Stimulated activated CD4-positive, alpha-beta T cell treated with anti-CD3 and anti-CD28 coated beads, Interleukin-15, amount 100 ng/mL, for 1 hour (primary cell): Measurements from ENCODE around the gene IRX3.

Source experiments
- DNase-seq, 2 donors: peaks; one replicate each; pipeline ENCODE4 v3.0.0-alpha.2; 2020; ENCODE audit warnings: low read depth in 1 of 2, low spot score in 1 of 2

Gene IRX3

DNA sequence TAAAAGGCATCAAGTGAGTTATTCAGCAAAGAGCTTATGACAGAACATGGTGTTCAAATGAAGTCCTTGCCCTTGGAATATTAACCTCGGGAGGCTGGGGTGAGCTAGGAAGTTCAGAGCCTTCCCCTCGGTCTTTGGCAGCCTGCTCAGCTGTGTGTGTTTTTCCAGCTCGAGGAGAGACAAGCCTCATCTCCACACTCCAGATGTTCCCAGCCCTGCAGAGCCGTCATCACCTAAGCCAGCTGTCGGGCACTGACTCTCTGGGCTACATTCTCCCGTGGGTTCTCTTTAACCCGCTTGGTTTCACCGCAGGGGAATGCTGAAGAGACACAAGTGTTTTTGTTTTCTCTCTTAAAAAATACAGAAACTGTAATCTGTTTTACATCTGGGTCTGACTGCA is 47.1 kb downstream of the IRX3 start:
- no peak for DNase-seq

DNA sequence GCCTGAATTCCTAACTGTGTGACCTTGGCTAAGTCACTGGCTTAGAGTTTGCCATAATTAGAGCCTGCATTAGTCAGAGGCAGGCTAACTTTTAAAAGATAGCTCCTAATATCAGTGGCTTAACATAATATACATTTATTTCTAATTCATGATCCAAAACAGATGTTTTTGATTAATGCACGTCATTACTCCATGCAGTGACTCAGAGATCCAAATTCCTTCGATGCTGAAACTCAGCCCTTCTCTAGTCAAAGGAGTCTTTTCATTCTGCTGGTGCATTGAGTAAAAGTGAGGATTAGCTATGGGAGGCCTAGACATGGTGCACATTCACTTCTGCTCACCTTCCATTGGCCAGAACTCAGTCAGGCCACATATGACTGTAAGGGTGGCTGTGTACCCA is 49.8 kb downstream of the IRX3 start:
- no peak for DNase-seq

DNA sequence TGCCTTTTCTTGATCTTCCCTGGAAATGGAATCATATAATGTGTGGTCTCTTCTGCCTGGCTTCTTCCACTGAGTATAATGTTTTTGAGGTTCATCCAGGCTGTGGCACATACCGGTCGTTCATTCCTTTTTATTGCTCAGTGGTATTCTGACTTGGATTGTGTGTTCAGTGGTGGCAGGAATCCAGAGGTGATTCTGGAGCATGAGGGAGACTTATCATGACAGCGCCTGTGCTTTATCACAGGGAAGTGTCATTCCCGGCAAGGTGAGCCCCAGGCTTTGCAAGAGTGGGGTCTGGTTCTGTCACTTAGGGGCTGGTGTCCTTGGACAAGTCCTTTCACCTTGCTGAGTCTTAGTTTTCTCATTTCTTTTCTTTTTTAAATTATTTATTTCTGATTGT is 53.0 kb downstream of the IRX3 start:
- DNase-seq = no peak
